Astrocyte (in vitro differentiated cells and primary cell): Measurements from ENCODE around the gene LMO7. TPM values are rescaled to one million over a fixed set of nuclear protein-coding genes. Genes with fewer than 3 reads are reported as not detected.

Experiments
- DNase-seq: peaks from one replicate; pipeline ENCODE4 v3.0.0-alpha.2; 2010; ENCODE audit warnings: low read depth
- FAIRE-seq: peaks from 2 replicates; lab custom pipeline; 2011; peaks lifted over from hg19 to GRCh38; lab: Jason Lieb, UNC
- H2AFZ ChIP-seq: 2 replicates; pipeline ENCODE4 v1.6.0; 2012; ENCODE audit warnings: low read depth, low read length, inconsistent platforms
- H3K27ac ChIP-seq: 2 replicates; pipeline ENCODE4 v1.5.1; 2011; ENCODE audit warnings: low read depth, low read length, inconsistent platforms
- H3K27me3 ChIP-seq: 2 replicates; pipeline ENCODE4 v1.6.0; 2011; ENCODE audit warnings: low read length, inconsistent platforms; ENCODE audit not compliant: insufficient read depth
- H3K36me3 ChIP-seq: 2 replicates; pipeline ENCODE4 v1.5.1; 2011; ENCODE audit warnings: low read length, inconsistent platforms; ENCODE audit not compliant: insufficient read depth
- H3K4me1 ChIP-seq: 2 replicates; pipeline ENCODE4 v1.5.1; 2011; ENCODE audit warnings: low read length, inconsistent platforms; ENCODE audit not compliant: insufficient read depth
- H3K4me2 ChIP-seq: 2 replicates; pipeline ENCODE4 v1.6.0; 2012; ENCODE audit warnings: low read length, inconsistent platforms
- H3K4me3 ChIP-seq: 2 replicates; pipeline ENCODE4 v1.5.1; 2011; ENCODE audit warnings: low read depth, mild to moderate bottlenecking, low read length, inconsistent platforms; ENCODE audit not compliant: insufficient read depth
- H3K79me2 ChIP-seq: 2 replicates; pipeline ENCODE4 v1.6.0; 2012; ENCODE audit warnings: mild to moderate bottlenecking, low read length, inconsistent platforms; ENCODE audit not compliant: insufficient read depth
- H3K9ac ChIP-seq: 2 replicates; pipeline ENCODE4 v1.6.0; 2012; ENCODE audit warnings: mild to moderate bottlenecking, low read length, inconsistent platforms
- H3K9me3 ChIP-seq: 2 replicates; pipeline ENCODE4 v1.5.1; 2012; ENCODE audit warnings: low read depth, mild to moderate bottlenecking, low read length, inconsistent platforms; ENCODE audit not compliant: insufficient read depth
- H4K20me1 ChIP-seq: 2 replicates; pipeline ENCODE4 v1.6.0; 2012; ENCODE audit warnings: low read length, inconsistent platforms; ENCODE audit not compliant: insufficient read depth
- H3K27ac Mint-ChIP-seq: one replicate; pipeline ENCODE4 v1.8.0; 2021; ENCODE audit warnings: mild to moderate bottlenecking, mixed read lengths; ENCODE audit not compliant: unreplicated experiment
- H3K27me3 Mint-ChIP-seq: one replicate; pipeline ENCODE4 v1.8.0; 2021; ENCODE audit warnings: low read depth, mixed read lengths; ENCODE audit not compliant: unreplicated experiment
- H3K36me3 Mint-ChIP-seq: one replicate; pipeline ENCODE4 v1.8.0; 2021; ENCODE audit warnings: low read depth, mixed read lengths; ENCODE audit not compliant: unreplicated experiment
- H3K4me1 Mint-ChIP-seq: one replicate; pipeline ENCODE4 v1.8.0; 2021; ENCODE audit warnings: low read depth, mixed read lengths; ENCODE audit not compliant: unreplicated experiment
- H3K4me3 Mint-ChIP-seq: one replicate; pipeline ENCODE4 v1.8.0; 2021; ENCODE audit warnings: mild to moderate bottlenecking, moderate library complexity, mixed read lengths; ENCODE audit not compliant: unreplicated experiment
- H3K9me3 Mint-ChIP-seq: one replicate; pipeline ENCODE4 v1.8.0; 2021; ENCODE audit warnings: mild to moderate bottlenecking, mixed read lengths; ENCODE audit not compliant: unreplicated experiment
- CTCF ChIP-seq: IDR thresholded peaks from 2 replicates; pipeline ENCODE4 v1.5.1; 2011; ENCODE audit warnings: low read depth, mild to moderate bottlenecking, inconsistent platforms, low read length, moderate library complexity; ENCODE audit not compliant: insufficient read depth
- EZH2 ChIP-seq: IDR thresholded peaks from 2 replicates; pipeline ENCODE4 v1.6.1; 2012; ENCODE audit warnings: mild to moderate bottlenecking, low read length, inconsistent platforms; ENCODE audit not compliant: insufficient read depth
- total RNA-seq: library from RNA; stranded (reverse); gene quantifications from 2 replicates; pipeline ENCODE4 v1.2.1, GENCODE V29; 2021

Gene LMO7
- total RNA-seq, 1 donor from 2014 or later: 52.2 TPM

GRCh38 chr13:75869981-75870380 is 233.9 kb downstream of the LMO7 start:
- Mint-ChIP-seq H3K4me3 (no peak overlapping the region), H3K27me3 (no peaks in the 10 kb centered on the region)

GRCh38 chr13:75870397-75870903 is 234.3 kb downstream of the LMO7 start:
- Mint-ChIP-seq H3K27ac (no peak overlapping the region), H3K4me1 (no peaks in the 10 kb centered on the region), H3K9me3 (peaks cover 2% of the 10 kb centered on the region), H3K27me3 (no peaks in the 10 kb centered on the region), H3K36me3 (no peaks in the 10 kb centered on the region), H3K4me3 (no peak overlapping the region)
- H3K4me1 ChIP-seq: no peaks in the 10 kb centered on the region
- H3K4me2 ChIP-seq: peak overlapping the region; percentile 81
- H3K9ac ChIP-seq: peak overlapping the region; percentile 59
- H3K27me3 ChIP-seq: no peaks in the 10 kb centered on the region
- H3K9me3 ChIP-seq: no peaks in the 10 kb centered on the region
- H3K36me3 ChIP-seq: no peaks in the 10 kb centered on the region
- FAIRE-seq (peak; percentile 43), DNase-seq (no peak)
- peak; percentile 75 for TF ChIP-seq CTCF
- TF ChIP-seq EZH2: no peak
- no peak overlapping the region for H3K27ac ChIP-seq
- no peaks in the 10 kb centered on the region for H3K79me2 ChIP-seq
- H4K20me1 ChIP-seq: no peaks in the 10 kb centered on the region
- peak overlapping the region; percentile 61 for H2AFZ ChIP-seq
- peak overlapping the region; percentile 51 for H3K4me3 ChIP-seq

More at GRCh38 chr13:75869981-75870380, 233.9 kb downstream of the LMO7 start:
- Histone ChIP-seq H3K36me3 (no peaks in the 10 kb centered on the region), H3K79me2 (no peaks in the 10 kb centered on the region), H3K9me3 (no peaks in the 10 kb centered on the region), H4K20me1 (no peaks in the 10 kb centered on the region), H3K4me2 (peak overlapping the region; percentile 81), H3K27ac (no peak overlapping the region), H3K4me1 (no peaks in the 10 kb centered on the region), H3K9ac (no peak overlapping the region), H3K4me3 (no peak overlapping the region), H2AFZ (no peak overlapping the region), H3K27me3 (no peaks in the 10 kb centered on the region)
- TF ChIP-seq EZH2 (no peak), CTCF (no peak)
- Mint-ChIP-seq H3K4me1 (no peaks in the 10 kb centered on the region), H3K36me3 (no peaks in the 10 kb centered on the region), H3K9me3 (peaks cover 4% of the 10 kb centered on the region), H3K27ac (no peak overlapping the region)
- DNase-seq (no peak), FAIRE-seq (no peak)

DNA sequence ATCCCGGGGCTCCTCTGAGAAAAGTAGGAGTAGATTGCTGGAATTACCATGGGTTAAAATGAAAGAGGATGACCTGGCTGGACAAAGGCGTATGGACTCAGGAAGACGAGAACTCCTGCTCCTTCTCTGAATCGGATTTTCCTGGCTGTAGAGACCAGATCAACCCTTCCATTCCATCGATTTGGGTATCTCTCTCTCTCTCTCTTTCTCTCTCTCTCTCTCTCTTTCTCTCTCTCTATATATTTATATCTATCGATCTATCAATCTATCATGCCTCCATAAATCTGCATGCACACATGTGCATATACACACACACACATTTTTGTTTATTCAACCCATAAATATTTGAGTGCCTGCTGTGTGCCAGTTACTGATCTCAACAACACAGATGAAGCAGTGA is 234.9 kb downstream of the LMO7 start:
- H3K9me3 ChIP-seq: no peaks in the 10 kb centered on the region
- H3K36me3 ChIP-seq: no peaks in the 10 kb centered on the region
- no peak overlapping the region for H3K4me3 ChIP-seq
- Mint-ChIP-seq H3K4me1 (no peaks in the 10 kb centered on the region), H3K9me3 (no peaks in the 10 kb centered on the region), H3K27ac (no peak overlapping the region), H3K4me3 (no peak overlapping the region), H3K36me3 (no peaks in the 10 kb centered on the region), H3K27me3 (no peaks in the 10 kb centered on the region)
- TF ChIP-seq CTCF (no peak), EZH2 (no peak)
- H3K4me2 ChIP-seq: peak overlapping the region; percentile 81
- no peak overlapping the region for H3K27ac ChIP-seq
- no peak overlapping the region for H2AFZ ChIP-seq
- H3K27me3 ChIP-seq: no peaks in the 10 kb centered on the region
- FAIRE-seq: no peak
- no peaks in the 10 kb centered on the region for H3K79me2 ChIP-seq
- no peak for DNase-seq
- H4K20me1 ChIP-seq: no peaks in the 10 kb centered on the region
- no peak overlapping the region for H3K9ac ChIP-seq
- H3K4me1 ChIP-seq: no peaks in the 10 kb centered on the region
